Keratinocyte (primary cell): ENCODE data around the gene SEMA3D. TPM values are rescaled to one million over a fixed set of nuclear protein-coding genes. Genes with fewer than 3 reads are reported as not detected.

Experiments
- DNase-seq: peaks from one replicate; pipeline ENCODE4 v3.0.0-alpha.2; 2011; ENCODE audit warnings: low read depth, missing footprints, low spot score
- FAIRE-seq: peaks from 2 replicates; lab custom pipeline; 2011; peaks lifted over from hg19 to GRCh38; lab: Jason Lieb, UNC
- H2AFZ ChIP-seq: 2 replicates; pipeline ENCODE4 v1.6.0; 2012; ENCODE audit warnings: low read length, control low read depth, inconsistent platforms; ENCODE audit not compliant: control insufficient read depth
- H3K27ac ChIP-seq: 2 replicates; pipeline ENCODE4 v1.5.1; 2011; ENCODE audit warnings: low read length; ENCODE audit not compliant: control insufficient read depth, insufficient read depth
- H3K27me3 ChIP-seq: 3 replicates; pipeline ENCODE4 v1.6.0; 2011; ENCODE audit warnings: low read length; ENCODE audit not compliant: control insufficient read depth, insufficient read depth; ENCODE audit errors: extremely low read depth
- H3K36me3 ChIP-seq, 2 experiments: 2 replicates in 1 of 2; 3 replicates in 1 of 2; pipeline ENCODE4 v1.5.1; 2011; ENCODE audit warnings: low read length in 2 of 2, mild to moderate bottlenecking in 1 of 2; ENCODE audit not compliant: control insufficient read depth in 2 of 2, insufficient read depth in 2 of 2; ENCODE audit errors: extremely low read depth in 1 of 2
- H3K4me1 ChIP-seq: 3 replicates; pipeline ENCODE4 v1.5.1; 2011; ENCODE audit warnings: low read length; ENCODE audit not compliant: control insufficient read depth, insufficient read depth; ENCODE audit errors: extremely low read depth
- H3K4me2 ChIP-seq: 3 replicates; pipeline ENCODE4 v1.6.0; 2011; ENCODE audit warnings: low read depth, low read length; ENCODE audit not compliant: control insufficient read depth, insufficient read depth; ENCODE audit errors: extremely low read depth
- H3K4me3 ChIP-seq, 3 experiments: fragments of 200-600 bp in 1 of 3; sonication (generic) in 1 of 3; 2 replicates in 2 of 3; 3 replicates in 1 of 3; pipeline ENCODE4 v1.5.1; 2011 to 2016; ENCODE audit warnings: low read length in 3 of 3, mild to moderate bottlenecking in 3 of 3, control low read depth in 2 of 3, inconsistent platforms in 1 of 3, low read depth in 1 of 3, mixed read lengths in 1 of 3, mixed run types in 1 of 3, moderate library complexity in 1 of 3; ENCODE audit not compliant: control insufficient read depth in 2 of 3, insufficient read depth in 2 of 3; ENCODE audit errors: extremely low read depth in 1 of 3
- H3K79me2 ChIP-seq: 2 replicates; pipeline ENCODE4 v1.6.0; 2012; ENCODE audit warnings: low read length; ENCODE audit not compliant: control insufficient read depth, insufficient read depth
- H3K9ac ChIP-seq: 3 replicates; pipeline ENCODE4 v1.6.0; 2011; ENCODE audit warnings: low read length; ENCODE audit not compliant: control insufficient read depth, insufficient read depth; ENCODE audit errors: extremely low read depth
- H3K9me1 ChIP-seq: 3 replicates; pipeline ENCODE4 v1.6.0; 2011; ENCODE audit warnings: low read length; ENCODE audit not compliant: control insufficient read depth, insufficient read depth; ENCODE audit errors: extremely low read depth
- H3K9me3 ChIP-seq: 2 replicates; pipeline ENCODE4 v1.5.1; 2012; ENCODE audit warnings: low read depth, low read length; ENCODE audit not compliant: control insufficient read depth
- H4K20me1 ChIP-seq: 3 replicates; pipeline ENCODE4 v1.6.0; 2011; ENCODE audit warnings: low read length; ENCODE audit not compliant: control insufficient read depth, insufficient read depth; ENCODE audit errors: extremely low read depth
- CTCF ChIP-seq, 3 experiments: IDR thresholded peaks in 1 of 3; conservative IDR thresholded peaks in 1 of 3; optimal IDR thresholded peaks in 1 of 3; 2 replicates in 2 of 3; 3 replicates in 1 of 3; pipeline versions ENCODE3 to v1.5.1; 2011; ENCODE audit warnings: low read length in 3 of 3, mild to moderate bottlenecking in 3 of 3, moderate library complexity in 2 of 3, control low read depth in 1 of 3, inconsistent platforms in 1 of 3; ENCODE audit not compliant: insufficient read depth in 2 of 3; ENCODE audit errors: extremely low read depth in 1 of 3
- EZH2 ChIP-seq: IDR thresholded peaks from one replicate; pipeline ENCODE4 v1.6.1; 2012; ENCODE audit warnings: inconsistent platforms, mild to moderate bottlenecking, low read length, moderate library complexity
- dilution Hi-C: fragments of 300-500 bp; cut with MboI; formaldehyde crosslinking; loops from one replicate; pipeline ENCODE4 v1.7.0; 2020; ENCODE audit warnings: low sequenced_read_pairs; ENCODE audit not compliant: extremely low pct_ligation_motif_present
- polyA plus RNA-seq, 5 experiments: library from polyadenylated mRNA; depleted of rRNA in 3 of 5; stranded (reverse) in 3 of 5; stranded (forward) in 1 of 5; unstranded in 1 of 5; fragments of >200 nt; gene quantifications; 1 replicate in 1 of 5; 2 replicates in 3 of 5; 3 replicates in 1 of 5; pipeline versions ENCODE4 v1.2.1 to v1.2.3, GENCODE V29; 2011 to 2012; ENCODE audit warnings: missing spikeins in 2 of 5, low read depth in 1 of 5, low replicate concordance in 1 of 5

The SEMA3D gene
- polyA plus RNA-seq, 1 donor (not counting 4 experiments of a cell fraction or from before 2014, with no cell fraction given): 5.2 TPM

- Histone ChIP-seq H3K79me2 (no peaks in the 10 kb centered on the region), H2AFZ (no peak overlapping the region), H3K9me1 (no peaks in the 10 kb centered on the region), H3K27me3 (no peaks in the 10 kb centered on the region), H4K20me1 (no peaks in the 10 kb centered on the region), H3K4me3 (no peak overlapping the region), H3K4me1 (peaks cover 30% of the 10 kb centered on the region), H3K4me2 (peak overlapping the region; percentile 46), H3K36me3 (no peaks in the 10 kb centered on the region), H3K9me3 (no peaks in the 10 kb centered on the region), H3K27ac (peak overlapping the region; percentile 27), H3K9ac (no peak overlapping the region)
- dilution Hi-C loops: no loop called here
- DNase-seq: peak; percentile 30
- no peak for TF ChIP-seq EZH2
- TF ChIP-seq CTCF (optimal IDR thresholded peaks at IDR 0.05 in 1 of 3, IDR thresholded peaks at IDR 0.05 in 1 of 3, conservative IDR thresholded peaks at IDR 0.05 in 1 of 3; ENCODE audit: extremely low read depth in 1 of 3, insufficient read depth in 2 of 3, low read length in 3 of 3): no peak
- FAIRE-seq: peak; percentile 78
Measured at GRCh38 chr7:85103962-85104361, 82.9 kb downstream of the SEMA3D start.

- H3K9me3 ChIP-seq: no peaks in the 10 kb centered on the region
- no peak for DNase-seq
- no peaks in the 10 kb centered on the region for H3K27me3 ChIP-seq
- no peaks in the 10 kb centered on the region for H3K9me1 ChIP-seq
- no peak overlapping the region for H3K9ac ChIP-seq
- peaks cover 30% of the 10 kb centered on the region for H3K4me1 ChIP-seq
- H3K36me3 ChIP-seq: no peaks in the 10 kb centered on the region
- H3K79me2 ChIP-seq: no peaks in the 10 kb centered on the region
- H3K4me3 ChIP-seq: no peak overlapping the region
- peak overlapping the region; percentile 27 for H3K27ac ChIP-seq
- TF ChIP-seq EZH2 (no peak), CTCF (optimal IDR thresholded peaks at IDR 0.05 in 1 of 3, IDR thresholded peaks at IDR 0.05 in 1 of 3, conservative IDR thresholded peaks at IDR 0.05 in 1 of 3; ENCODE audit: extremely low read depth in 1 of 3, insufficient read depth in 2 of 3, low read length in 3 of 3) (no peak)
- H4K20me1 ChIP-seq: no peaks in the 10 kb centered on the region
- H2AFZ ChIP-seq: peak overlapping the region; percentile 24
- peak; percentile 69 for FAIRE-seq
- peak overlapping the region; percentile 46 for H3K4me2 ChIP-seq
- dilution Hi-C loops: no loop called here
Measured at GRCh38 chr7:85103357-85103756, 83.5 kb downstream of the SEMA3D start.
